Measurements from ENCODE around the gene GPC3. TPM values are rescaled to one million over a fixed set of nuclear protein-coding genes. Genes with fewer than 3 reads are reported as not detected.

GPC3 gene
- polyA plus RNA-seq, 3 donors, result not detected

- Histone ChIP-seq H2AFZ (ENCODE audit: insufficient read depth, low read depth, low read length, poor library complexity, severe bottlenecking) (no peak overlapping the region), H3K79me2 (ENCODE audit: insufficient read depth, low read length) (no peaks in the 10 kb centered on the region), H4K20me1 (ENCODE audit: insufficient read depth, low read length) (no peaks in the 10 kb centered on the region), H3K4me1 (ENCODE audit: control insufficient read depth in 1 of 2, insufficient read depth in 2 of 2, low read length in 2 of 2) (no peaks in the 10 kb centered on the region), H3K27ac (ENCODE audit: low read depth in 1 of 2, low read length in 2 of 2) (no peak overlapping the region), H3K9ac (ENCODE audit: insufficient read depth, low read length, poor library complexity, severe bottlenecking) (no peak overlapping the region), H3K4me3 (replicated peaks in 1 of 3; ENCODE audit: low read depth in 2 of 3, low read length in 3 of 3) (no peak overlapping the region), H3K9me3 (replicated peaks in 1 of 2; ENCODE audit: control insufficient read depth in 1 of 2, insufficient read depth in 1 of 2, low read length in 2 of 2) (no peaks in the 10 kb centered on the region), H3K36me3 (replicated peaks in 1 of 2; ENCODE audit: control insufficient read depth in 1 of 2, insufficient read depth in 2 of 2, low read length in 2 of 2) (no peaks in the 10 kb centered on the region), H3K4me2 (replicated peaks; ENCODE audit: extremely low read depth, low read length, poor library complexity, severe bottlenecking) (no peak overlapping the region), H3K27me3 (ENCODE audit: control insufficient read depth in 2 of 2, insufficient read depth in 2 of 2, low read length in 2 of 2) (peaks cover 0 to 4% of the 10 kb centered on the region in 2 donors)
- Mint-ChIP-seq H3K27me3 (ENCODE audit: low read depth in 3 of 3) (peaks cover 0 to 2% (median 0%) of the 10 kb centered on the region in 3 donors), H3K9me3 (peaks cover 0 to 2% (median 0%) of the 10 kb centered on the region in 7 donors), H3K4me3 (no peak overlapping the region), H3K36me3 (no peaks in the 10 kb centered on the region), H3K27ac (no peak overlapping the region), H3K4me1 (no peaks in the 10 kb centered on the region)
- WGBS (ENCODE audit: insufficient coverage), result 80% methylated on average over 1 of the region's 2 CpGs
- DNase-seq, result no peak
- intact Hi-C loops (cut with micrococcal nuclease), result no loop called here
- TF ChIP-seq CTCF (IDR thresholded peaks at IDR 0.05), result no peak
Measured at GRCh38 chrX:133754657-133755056, 230.7 kb downstream of the GPC3 start.

- no peaks in the 10 kb centered on the region for H3K79me2 ChIP-seq (ENCODE audit: insufficient read depth, low read length)
- TF ChIP-seq CTCF (IDR thresholded peaks at IDR 0.05), result no peak
- H3K4me3 ChIP-seq (replicated peaks in 1 of 3; ENCODE audit: low read depth in 2 of 3, low read length in 3 of 3), result no peak overlapping the region
- no peak overlapping the region for H3K27ac Mint-ChIP-seq
- H3K4me3 Mint-ChIP-seq, result no peak overlapping the region
- intact Hi-C loops (cut with micrococcal nuclease), result no loop called here
- peaks cover 0 to 9% of the 10 kb centered on the region in 2 donors for H3K27me3 ChIP-seq (ENCODE audit: control insufficient read depth in 2 of 2, insufficient read depth in 2 of 2, low read length in 2 of 2)
- H3K36me3 Mint-ChIP-seq, result no peaks in the 10 kb centered on the region
- H4K20me1 ChIP-seq (ENCODE audit: insufficient read depth, low read length), result no peaks in the 10 kb centered on the region
- DNase-seq, result no peak
- 60% methylated on average over 1 of the region's 4 CpGs for WGBS (ENCODE audit: insufficient coverage)
- H3K9me3 Mint-ChIP-seq, result peaks cover 0 to 2% (median 0%) of the 10 kb centered on the region in 7 donors
- H3K9me3 ChIP-seq (replicated peaks in 1 of 2; ENCODE audit: control insufficient read depth in 1 of 2, insufficient read depth in 1 of 2, low read length in 2 of 2), result no peaks in the 10 kb centered on the region
- no peak overlapping the region for H3K27ac ChIP-seq (ENCODE audit: low read depth in 1 of 2, low read length in 2 of 2)
- no peaks in the 10 kb centered on the region for H3K4me1 Mint-ChIP-seq
- no peaks in the 10 kb centered on the region for H3K4me1 ChIP-seq (ENCODE audit: control insufficient read depth in 1 of 2, insufficient read depth in 2 of 2, low read length in 2 of 2)
- H3K27me3 Mint-ChIP-seq (ENCODE audit: low read depth in 3 of 3), result peaks cover 0 to 3% (median 2%) of the 10 kb centered on the region in 3 donors
- H3K4me2 ChIP-seq (replicated peaks; ENCODE audit: extremely low read depth, low read length, poor library complexity, severe bottlenecking), result no peak overlapping the region
- no peaks in the 10 kb centered on the region for H3K36me3 ChIP-seq (replicated peaks in 1 of 2; ENCODE audit: control insufficient read depth in 1 of 2, insufficient read depth in 2 of 2, low read length in 2 of 2)
- H3K9ac ChIP-seq (ENCODE audit: insufficient read depth, low read length, poor library complexity, severe bottlenecking), result no peak overlapping the region
- H2AFZ ChIP-seq (ENCODE audit: insufficient read depth, low read depth, low read length, poor library complexity, severe bottlenecking), result no peak overlapping the region
Measured at GRCh38 chrX:133749951-133750350, 235.4 kb downstream of the GPC3 start.
